CD4-positive, alpha-beta T cell treated with Interleukin-4 for 1 hour (primary cell): ENCODE data around the gene OR10AD1.
A peak's percentile ranks its signal among the peaks of the same experiment; 100 is the strongest.
"Not testable (repeated sequence)": the region's sequence is repeated elsewhere in the genome, so short reads cannot be mapped to it uniquely, and the experiment has no call there.

ENCODE experiments used
- DNase-seq, 2 donors: peaks; one replicate each; pipeline ENCODE4 v3.0.0-alpha.2; 2020 to 2022

OR10AD1 gene

GRCh38 chr12:48157889-48158370 lies 45.2 kb downstream of the OR10AD1 start:
- peak in 1 of 2 donors; percentile 26 for DNase-seq

- DNase-seq: peak; percentile 99 to 100
Observed at GRCh38 chr12:48157018-48157888, 45.8 kb downstream of the OR10AD1 start, which contains the start of gene ASB8. Gene ASB8 (minus strand): TSS chr12:48157515. CDS start chr12:48153496, 4,019 bp downstream.

- DNase-seq: no peak
Observed at GRCh38 chr12:48156652-48157017, 46.5 kb downstream of the OR10AD1 start.

GRCh38 chr12:48155786-48156185 lies 47.3 kb downstream of the OR10AD1 start:
- not testable (repeated sequence) for DNase-seq
